ENCODE measurements around the gene ADK. TPM values are rescaled to one million over a fixed set of nuclear protein-coding genes. Genes with fewer than 3 reads are reported as not detected.

The ADK gene
- total RNA-seq (2022; extraction: Qiagen RNA extraction) = 30.7 to 32.7 TPM (median 32.4 TPM) in 5 replicates

DNA sequence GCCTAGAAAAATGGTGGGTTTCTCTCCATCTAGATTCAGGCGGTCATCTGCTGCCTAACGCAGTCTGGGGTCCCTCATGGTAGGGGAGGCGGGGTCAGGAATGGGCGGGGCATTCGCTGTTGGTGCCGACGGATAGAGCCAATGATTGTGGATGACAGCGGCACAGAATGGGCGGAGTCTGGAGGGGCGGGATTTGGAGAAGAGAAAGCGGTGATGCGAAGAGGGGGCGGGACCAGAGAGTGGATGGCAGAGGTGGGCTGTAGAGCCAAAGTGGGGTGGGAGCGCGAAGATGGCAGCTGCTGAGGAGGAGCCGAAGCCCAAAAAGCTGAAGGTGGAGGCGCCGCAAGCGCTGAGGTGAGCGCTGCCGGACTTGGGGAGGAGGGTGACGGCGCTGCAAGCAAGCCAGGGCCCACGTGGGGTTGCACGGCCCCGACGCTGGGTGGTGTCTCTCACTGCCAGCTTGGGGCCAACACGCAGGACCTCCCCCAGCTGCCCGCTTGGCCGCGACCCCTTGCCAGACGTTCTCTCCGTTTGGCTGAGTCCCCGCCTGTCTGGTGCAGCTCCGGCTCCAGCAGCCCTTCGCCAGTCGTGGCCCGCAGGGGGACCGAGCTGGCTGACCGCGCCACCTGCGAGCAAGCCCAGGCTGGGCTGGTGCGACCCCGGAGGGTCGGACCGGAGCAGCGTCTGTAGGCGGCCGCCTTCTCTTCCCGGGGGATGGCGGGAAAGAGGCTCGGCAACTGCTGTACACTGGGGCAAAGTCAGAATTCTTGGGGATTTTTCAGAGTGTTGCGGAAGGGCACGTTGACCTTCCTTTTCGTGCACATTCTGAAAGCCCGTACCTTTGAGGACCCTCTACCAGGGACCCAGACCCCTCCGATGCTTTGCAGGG, at the start of gene ADK:
Gene ADK (plus strand): TSS at position 232 of the 889 bp plus-strand sequence. CDS start 58 bp downstream, at position 290.

DNA sequence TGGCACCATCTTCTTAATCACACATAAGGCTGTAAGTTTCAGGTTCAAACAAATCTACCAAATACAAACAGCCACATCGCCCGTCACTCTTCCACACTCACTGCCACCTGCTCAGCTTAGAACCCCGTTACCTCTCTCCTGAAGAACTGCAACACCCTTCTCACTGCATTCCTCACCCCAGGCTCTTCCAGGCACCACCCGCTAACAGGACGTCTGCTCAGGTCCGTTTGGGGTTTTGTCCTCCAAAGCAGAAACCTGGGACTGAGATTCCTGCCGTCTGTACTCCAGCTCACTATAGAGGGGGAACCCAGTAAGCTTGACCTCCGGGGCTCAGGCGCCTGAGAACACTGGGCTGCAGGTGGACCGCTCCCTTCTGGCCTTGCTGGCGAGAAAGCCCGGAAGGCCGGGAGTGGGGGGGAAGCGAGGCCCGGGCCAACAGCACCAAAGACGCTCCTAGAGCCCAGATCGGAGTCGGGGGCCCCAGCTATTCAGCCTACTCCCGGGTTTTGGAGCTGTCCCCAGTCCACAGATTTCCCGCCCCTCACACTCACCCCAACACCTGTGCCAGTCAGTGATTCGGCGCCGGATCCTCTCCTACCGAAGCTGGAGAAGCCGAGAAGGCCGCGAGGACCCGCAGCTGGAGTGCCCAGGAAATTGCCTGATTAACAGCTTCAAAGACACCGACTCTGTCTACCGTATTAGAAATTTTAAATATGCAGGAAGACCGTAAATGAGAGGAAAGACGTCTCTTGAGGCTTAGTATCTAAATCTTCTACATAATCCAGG, 624 bp upstream of the ADK start, which contains the start of gene AP3M1:
Gene AP3M1 (minus strand): TSS at position 625 of the 786 bp plus-strand sequence. CDS start 12,449 bp downstream, outside the sequence.

Other genes starting within 250 kb of the ADK start
- gene PLAU, start 240.1 kb upstream of the ADK start, total RNA-seq (2022; extraction: Qiagen RNA extraction) = 105 to 142 TPM (median 116 TPM) in 5 replicates
- 190 to 251 TPM (median 238 TPM) in 5 replicates for gene VCL, start 153.1 kb upstream of the ADK start, total RNA-seq (2022; extraction: Qiagen RNA extraction)
- 27.6 to 36.2 TPM (median 30.7 TPM) in 5 replicates for gene AP3M1, start 393 bp upstream of the ADK start, total RNA-seq (2022; extraction: Qiagen RNA extraction)

Data from A549 treated with AZD2906 at 1 μM for 4 hours (cell line).